HepG2 (cell line): ENCODE measurements around the gene ADAT3. TPM values are rescaled to one million over a fixed set of nuclear protein-coding genes. Genes with fewer than 3 reads are reported as not detected.
A peak's percentile ranks its signal among the peaks of the same experiment; 100 is the strongest.

Experiments
- ATAC-seq: fragments of 200-7000 bp; cut with Tn5 transposase; 3 replicates; pipeline ENCODE4 v1.9.1; 2020; ENCODE audit warnings: mild to moderate bottlenecking, moderate library complexity
- BruUV-seq: library from RNA; stranded (reverse); fragments of 400-500 nt; replicated peaks from 2 replicates; lab custom pipeline; 2021; lab: Mats Ljungman, UMichigan
- CTCF ChIA-PET: fragments of 300-600 bp; formaldehyde crosslinking; extraction: SDS; loops from one replicate; lab custom pipeline; 2021; ENCODE audit warnings: low total read pairs, inconsistent platforms, low intra/inter-chr PET ratio; lab: Yijun Ruan, JAX
- POLR2A ChIA-PET: fragments of 350-600 bp; sonication (Branson Sonifier 250); formaldehyde crosslinking; loops from one replicate; lab custom pipeline; 2020; ENCODE audit warnings: antibody characterized with exemption, inconsistent platforms; lab: Yijun Ruan, JAX
- DNase-seq: peaks from one replicate; pipeline ENCODE4 v3.0.0-alpha.2; 2015; ENCODE audit warnings: low spot score
- FAIRE-seq: peaks from 3 replicates; lab custom pipeline; 2011; peaks lifted over from hg19 to GRCh38; lab: Jason Lieb, UNC
- H2AFZ ChIP-seq: one replicate; pipeline ENCODE4 v1.6.1; 2011; ENCODE audit warnings: low read length, inconsistent platforms
- H3K27ac ChIP-seq: fragments of 300-600 bp; 3 replicates; pipeline ENCODE4 v1.8.0; 2011; ENCODE audit warnings: mixed run types, mild to moderate bottlenecking, mixed read lengths, low read length, inconsistent platforms; ENCODE audit not compliant: insufficient read depth; ENCODE audit errors: extremely low read length
- H3K27me3 ChIP-seq, 2 experiments: fragments of 200-600 bp in 1 of 2; 2 replicates in 1 of 2; 3 replicates in 1 of 2; pipeline versions ENCODE4 v1.6.0 to v1.8.0; 2011; ENCODE audit warnings: low read length in 2 of 2, mild to moderate bottlenecking in 2 of 2, moderate library complexity in 2 of 2, inconsistent platforms in 1 of 2; ENCODE audit not compliant: insufficient read depth in 2 of 2, control insufficient read depth in 1 of 2
- H3K36me3 ChIP-seq, 2 experiments: fragments of 200-600 bp in 1 of 2; replicated peaks in 1 of 2; 2 replicates in 1 of 2; 3 replicates in 1 of 2; pipeline versions ENCODE4 v1.5.1 to v1.8.0; 2011; ENCODE audit warnings: low read length in 2 of 2, inconsistent platforms in 1 of 2; ENCODE audit not compliant: insufficient read depth in 2 of 2, control insufficient read depth in 1 of 2
- H3K4me1 ChIP-seq: 2 replicates; pipeline ENCODE4 v1.5.1; 2012; ENCODE audit warnings: low read length, inconsistent platforms; ENCODE audit not compliant: insufficient read depth
- H3K4me2 ChIP-seq: 2 replicates; pipeline ENCODE4 v1.6.0; 2011; ENCODE audit warnings: low read depth, low read length, inconsistent platforms
- H3K4me3 ChIP-seq, 3 experiments: fragments of 200-600 bp in 1 of 3; sonication (generic), shearing (Covaris generic) in 1 of 3; replicated peaks in 1 of 3; 2 replicates each; pipeline ENCODE4 v1.5.1; 2011 to 2016; ENCODE audit warnings: low read length in 3 of 3, inconsistent platforms in 2 of 3, low read depth in 2 of 3, mild to moderate bottlenecking in 2 of 3, control low read depth in 1 of 3, mixed read lengths in 1 of 3; ENCODE audit not compliant: insufficient read depth in 1 of 3
- H3K79me2 ChIP-seq: one replicate; pipeline ENCODE4 v1.6.1; 2011; ENCODE audit warnings: low read length, inconsistent platforms; ENCODE audit not compliant: insufficient read depth
- H3K9ac ChIP-seq: 2 replicates; pipeline ENCODE4 v1.6.0; 2011; ENCODE audit warnings: mild to moderate bottlenecking, low read depth, low read length, inconsistent platforms; ENCODE audit not compliant: insufficient read depth
- H3K9me3 ChIP-seq: 2 replicates; pipeline ENCODE4 v1.5.1; 2012; ENCODE audit warnings: mild to moderate bottlenecking, low read length
- H4K20me1 ChIP-seq: 2 replicates; pipeline ENCODE4 v1.6.0; 2011; ENCODE audit warnings: inconsistent platforms, mild to moderate bottlenecking, low read length, moderate library complexity; ENCODE audit not compliant: insufficient read depth
- AGO2 ChIP-seq: fragments of 200-400 bp; formaldehyde crosslinking; optimal IDR thresholded peaks from 2 replicates; pipeline ENCODE3; 2017; ENCODE audit warnings: mild to moderate bottlenecking, low read depth, low read length, moderate library complexity
- ZBTB42 ChIP-seq: sonication (generic); formaldehyde crosslinking; IDR thresholded peaks from 2 replicates; pipeline ENCODE4 v1.5.0; 2020; ENCODE audit warnings: mild to moderate bottlenecking, missing genetic modification reagents
- ZNF18 ChIP-seq: sonication (generic); formaldehyde crosslinking; IDR thresholded peaks from 2 replicates; pipeline ENCODE4 v1.8.0; 2022; ENCODE audit warnings: mild to moderate bottlenecking, missing genetic modification reagents; ENCODE audit not compliant: insufficient replicate concordance
- ZNF7 ChIP-seq: IDR thresholded peaks from 2 replicates; pipeline ENCODE4 v1.6.1; 2016; ENCODE audit warnings: missing biosample characterization, missing genetic modification reagents
- ZSCAN5A ChIP-seq: sonication (generic); formaldehyde crosslinking; IDR thresholded peaks from 2 replicates; pipeline ENCODE4 v1.8.0; 2022; ENCODE audit warnings: mild to moderate bottlenecking, missing genetic modification reagents, borderline replicate concordance
- WGBS: methylation state at CpG from one replicate; pipeline ENCODE4 v1.1.6; 2017; ENCODE audit warnings: low lambda C conversion rate; 5-methylcytosine and 5-hydroxymethylcytosine counted together
- in situ Hi-C: cut with HindIII; loops from 2 replicates; pipeline ENCODE4 v1.10.0; 2017; ENCODE audit warnings: low pct_unique_long_range_greater_than_20kb; ENCODE audit not compliant: extremely low pct_ligation_motif_present
- intact Hi-C: fragments of 100-400 bp; cut with micrococcal nuclease; formaldehyde crosslinking; loops from one replicate; pipeline ENCODE4 v1.10.0; 2022; ENCODE audit not compliant: unreplicated experiment
- polyA plus RNA-seq, 8 experiments: library from polyadenylated mRNA; depleted of rRNA in 3 of 8; stranded (reverse) in 7 of 8; unstranded in 1 of 8; fragments of >200 nt; fragmentation: Illumina TruSeq in 4 of 8; extraction: Trizol in 4 of 8; gene quantifications; 2 replicates each; pipeline versions ENCODE4 v1.2.1 to v1.2.3, GENCODE V29; 2011 to 2016; ENCODE audit warnings: low read depth in 4 of 8, missing spikeins in 1 of 8, mixed read lengths in 1 of 8; ENCODE audit not compliant: insufficient read depth in 1 of 8
- total RNA-seq, 5 experiments: library from RNA; depleted of rRNA; stranded (reverse); fragments of >200 nt; fragmentation: Illumina TruSeq; extraction: Trizol; gene quantifications; 2 replicates each; pipeline ENCODE4 v1.2.3, GENCODE V29; 2016; ENCODE audit warnings: low read depth in 1 of 5

Gene ADAT3
- total and polyA plus RNA-seq, 2 of the 13 experiments (the other 11 are each of a cell fraction or from before 2014, with no cell fraction given) = 0.95 to 3.5 TPM

GRCh38 chr19:1961000-1961883 lies 56.0 kb downstream of the ADAT3 start (continued):
- TF ChIP-seq ZNF18 (no peak), ZSCAN5A (CRISPR knock-in tag) (no peak), ZBTB42 (CRISPR knock-in tag) (no peak)

- FAIRE-seq = no peak
- Histone ChIP-seq H4K20me1 (peaks cover 11% of the 10 kb centered on the region; the same call in 1 of the 2 replicates), H3K9ac (no peak overlapping the region), H2AFZ (no peak overlapping the region), H3K4me2 (no peak overlapping the region), H3K9me3 (no peaks in the 10 kb centered on the region), H3K27ac (no peak overlapping the region), H3K4me1 (no peaks in the 10 kb centered on the region), H3K36me3 (peaks cover 4 to 9% of the 10 kb centered on the region in 2 experiments; a peak in 4 of 5 replicates), H3K27me3 (no peaks in the 10 kb centered on the region), H3K79me2 (peaks cover 5% of the 10 kb centered on the region), H3K4me3 (no peak overlapping the region)
- TF ChIP-seq AGO2 (peak; percentile 39), ZNF7 (CRISPR knock-in tag) (no peak)
- ChIA-PET POLR2A (no interaction called here), CTCF (no interaction called here)
- ATAC-seq = no peak
- intact Hi-C loops (no loop called here), in situ Hi-C loops (no loop called here)
- WGBS = 97% methylated on average over 23 of the region's 23 CpGs
- DNase-seq = no peak
- BruUV-seq = no TSS peak
Observed at GRCh38 chr19:1962674-1963073, 57.5 kb downstream of the ADAT3 start.

Other genes with a start within 250 kb of the ADAT3 start
- not detected in 2 replicates for gene ONECUT3, start 151.9 kb upstream of the ADAT3 start, total RNA-seq (2016; rRNA removed; fragmentation: Illumina TruSeq; extraction: Trizol)
- under 0.01 and 0.01 TPM in 2 replicates for gene ONECUT3, start 151.9 kb upstream of the ADAT3 start, polyA plus RNA-seq (2011; rRNA removed)
- gene ATP8B3, start 93.1 kb upstream of the ADAT3 start, total RNA-seq (2016; rRNA removed; fragmentation: Illumina TruSeq; extraction: Trizol) = 1.8 and 2.6 TPM in 2 replicates
- 5.8 and 5.9 TPM in 2 replicates for gene ATP8B3, start 93.1 kb upstream of the ADAT3 start, polyA plus RNA-seq (2011; rRNA removed)
- 3.0 and 5.0 TPM in 2 replicates for gene REXO1, start 56.9 kb upstream of the ADAT3 start, total RNA-seq (2016; rRNA removed; fragmentation: Illumina TruSeq; extraction: Trizol)
- gene REXO1, start 56.9 kb upstream of the ADAT3 start, polyA plus RNA-seq (2011; rRNA removed) = 11.2 and 13.0 TPM in 2 replicates
- 6.2 and 6.7 TPM in 2 replicates for gene KLF16, start 41.8 kb upstream of the ADAT3 start, total RNA-seq (2016; rRNA removed; fragmentation: Illumina TruSeq; extraction: Trizol)
- 3.5 and 4.7 TPM in 2 replicates for gene KLF16, start 41.8 kb upstream of the ADAT3 start, polyA plus RNA-seq (2011; rRNA removed)
- gene ABHD17A, start 19.9 kb upstream of the ADAT3 start, total RNA-seq (2016; rRNA removed; fragmentation: Illumina TruSeq; extraction: Trizol) = 27.9 and 40.8 TPM in 2 replicates
- 27.7 and 44.6 TPM in 2 replicates for gene ABHD17A, start 19.9 kb upstream of the ADAT3 start, polyA plus RNA-seq (2011; rRNA removed)
- 10.8 and 13.7 TPM in 2 replicates for gene SCAMP4, start within 50 bp of the ADAT3 start, total RNA-seq (2016; rRNA removed; fragmentation: Illumina TruSeq; extraction: Trizol)
- 10.7 and 12.8 TPM in 2 replicates for gene SCAMP4, start within 50 bp of the ADAT3 start, polyA plus RNA-seq (2011; rRNA removed)
- gene CSNK1G2, start 35.8 kb downstream of the ADAT3 start, total RNA-seq (2016; rRNA removed; fragmentation: Illumina TruSeq; extraction: Trizol) = 29.7 and 53.8 TPM in 2 replicates
- gene CSNK1G2, start 35.8 kb downstream of the ADAT3 start, polyA plus RNA-seq (2011; rRNA removed) = 72.5 and 88.4 TPM in 2 replicates
- gene BTBD2, start 110.3 kb downstream of the ADAT3 start, total RNA-seq (2016; rRNA removed; fragmentation: Illumina TruSeq; extraction: Trizol) = 28.1 and 30.9 TPM in 2 replicates
- 45.3 and 45.6 TPM in 2 replicates for gene BTBD2, start 110.3 kb downstream of the ADAT3 start, polyA plus RNA-seq (2011; rRNA removed)
- gene MKNK2, start 145.8 kb downstream of the ADAT3 start, total RNA-seq (2016; rRNA removed; fragmentation: Illumina TruSeq; extraction: Trizol) = 35.5 and 44.9 TPM in 2 replicates
- gene MKNK2, start 145.8 kb downstream of the ADAT3 start, polyA plus RNA-seq (2011; rRNA removed) = 112 and 129 TPM in 2 replicates
- 3.5 and 4.3 TPM in 2 replicates for gene MOB3A, start 190.9 kb downstream of the ADAT3 start, total RNA-seq (2016; rRNA removed; fragmentation: Illumina TruSeq; extraction: Trizol)
- gene MOB3A, start 190.9 kb downstream of the ADAT3 start, polyA plus RNA-seq (2011; rRNA removed) = 17.8 and 20.3 TPM in 2 replicates
- gene IZUMO4, start 191.5 kb downstream of the ADAT3 start, total RNA-seq (2016; rRNA removed; fragmentation: Illumina TruSeq; extraction: Trizol) = 0.24 and 0.77 TPM in 2 replicates
- 3.9 and 4.1 TPM in 2 replicates for gene IZUMO4, start 191.5 kb downstream of the ADAT3 start, polyA plus RNA-seq (2011; rRNA removed)
- 73.5 and 82.6 TPM in 2 replicates for gene AP3D1, start 246.2 kb downstream of the ADAT3 start, total RNA-seq (2016; rRNA removed; fragmentation: Illumina TruSeq; extraction: Trizol)
- 68.0 and 78.6 TPM in 2 replicates for gene AP3D1, start 246.2 kb downstream of the ADAT3 start, polyA plus RNA-seq (2011; rRNA removed)